H1 (cell line): ENCODE results near the gene LTF. TPM values are rescaled to one million over a fixed set of nuclear protein-coding genes. Genes with fewer than 3 reads are reported as not detected.

Experiments
- CTCF ChIA-PET: fragments of 300-600 bp; sonication (Branson Sonifier 250); formaldehyde crosslinking; loops from one replicate; lab custom pipeline; 2021; ENCODE audit not compliant: partially characterized antibody; lab: Charles Lee
- POLR2A ChIA-PET: fragments of 300-600 bp; sonication (Branson Sonifier 250); formaldehyde crosslinking; loops from one replicate; lab custom pipeline; 2021; ENCODE audit warnings: inconsistent platforms; ENCODE audit not compliant: partially characterized antibody; lab: Charles Lee
- DNase-seq, 2 experiments: peaks; one replicate each; pipeline versions ENCODE4 v3.0.0 to v3.0.0-alpha.2; 2010 to 2022; ENCODE audit warnings: low spot score in 2 of 2, low read depth in 1 of 2, mixed read lengths in 1 of 2
- FAIRE-seq: peaks from 2 replicates; lab custom pipeline; 2011; peaks lifted over from hg19 to GRCh38; lab: Jason Lieb, UNC
- H2AFZ ChIP-seq: 2 replicates; pipeline ENCODE4 v1.8.1; 2012; ENCODE audit warnings: low read length, inconsistent platforms
- H2AK5ac ChIP-seq: 2 replicates; pipeline ENCODE4 v1.6.1; 2013; ENCODE audit warnings: low read depth, low read length
- H2BK120ac ChIP-seq: replicated peaks from 2 replicates; pipeline ENCODE3; 2013; ENCODE audit warnings: low read depth, low read length, inconsistent platforms
- H2BK12ac ChIP-seq: 2 replicates; pipeline ENCODE4 v1.6.1; 2013; ENCODE audit warnings: low read depth, low read length
- H2BK15ac ChIP-seq: 2 replicates; pipeline ENCODE4 v1.6.1; 2013; ENCODE audit warnings: low read length
- H2BK20ac ChIP-seq: 2 replicates; pipeline ENCODE4 v1.6.1; 2013; ENCODE audit warnings: low read length
- H2BK5ac ChIP-seq: 2 replicates; pipeline ENCODE4 v1.6.1; 2013; ENCODE audit warnings: low read depth, low read length
- H3K14ac ChIP-seq: 2 replicates; pipeline ENCODE4 v1.6.1; 2013; ENCODE audit warnings: inconsistent platforms; ENCODE audit not compliant: insufficient read length
- H3K18ac ChIP-seq: 2 replicates; pipeline ENCODE4 v1.6.1; 2013; ENCODE audit warnings: low read length; ENCODE audit errors: extremely low read depth
- H3K23ac ChIP-seq: 2 replicates; pipeline ENCODE4 v1.6.1; 2013; ENCODE audit warnings: inconsistent platforms; ENCODE audit not compliant: insufficient read length
- H3K23me2 ChIP-seq: 2 replicates; pipeline ENCODE4 v1.6.1; 2013; ENCODE audit warnings: low read depth, low read length
- H3K27ac ChIP-seq: 2 replicates; pipeline ENCODE4 v1.6.1; 2011; ENCODE audit warnings: low read depth, low read length, inconsistent platforms
- H3K27me3 ChIP-seq, 4 experiments: replicated peaks in 1 of 4; 1 replicate in 1 of 4; 2 replicates in 3 of 4; pipeline versions ENCODE4 v1.6.1 to v1.8.1; 2011 to 2013; ENCODE audit warnings: low read length in 3 of 4, mild to moderate bottlenecking in 3 of 4, inconsistent platforms in 2 of 4, mixed read lengths in 2 of 4, moderate library complexity in 1 of 4; ENCODE audit not compliant: control insufficient read depth in 3 of 4, insufficient read depth in 3 of 4; ENCODE audit errors: extremely low read depth in 1 of 4
- H3K36me3 ChIP-seq, 4 experiments: 2 replicates each; pipeline versions ENCODE4 v1.6.1 to v1.8.1; 2011 to 2013; ENCODE audit warnings: mild to moderate bottlenecking in 4 of 4, low read length in 3 of 4, moderate library complexity in 2 of 4, control low read depth in 1 of 4, inconsistent platforms in 1 of 4; ENCODE audit not compliant: insufficient read depth in 4 of 4, control insufficient read depth in 2 of 4
- H3K4ac ChIP-seq: replicated peaks from 2 replicates; pipeline ENCODE3; 2013; ENCODE audit warnings: low read length, low read depth, mixed read lengths, inconsistent platforms; ENCODE audit not compliant: insufficient read length
- H3K4me1 ChIP-seq, 4 experiments: replicated peaks in 1 of 4; 1 replicate in 1 of 4; 2 replicates in 3 of 4; pipeline versions ENCODE4 v1.6.1 to v1.8.1; 2011 to 2013; ENCODE audit warnings: low read length in 3 of 4, inconsistent platforms in 2 of 4, mixed read lengths in 1 of 4; ENCODE audit not compliant: insufficient read depth in 4 of 4, control insufficient read depth in 3 of 4
- H3K4me2 ChIP-seq, 2 experiments: 2 replicates each; pipeline versions ENCODE4 v1.6.1 to v1.8.1; 2011 to 2013; ENCODE audit warnings: low read depth in 2 of 2, low read length in 2 of 2, control low read depth in 1 of 2, inconsistent platforms in 1 of 2, mild to moderate bottlenecking in 1 of 2; ENCODE audit not compliant: insufficient read depth in 1 of 2
- H3K4me3 ChIP-seq, 4 experiments: fragments of 200-600, 300-600 bp in 1 of 4; sonication (generic), shearing (Covaris generic), sonication (Bioruptor Twin) in 1 of 4; 2 replicates each; pipeline versions ENCODE4 v1.5.1 to v1.8.1; 2011 to 2016; ENCODE audit warnings: low read length in 4 of 4, low read depth in 3 of 4, control low read depth in 2 of 4, inconsistent platforms in 2 of 4, mild to moderate bottlenecking in 2 of 4, mixed read lengths in 1 of 4, moderate library complexity in 1 of 4; ENCODE audit not compliant: insufficient read depth in 2 of 4; ENCODE audit errors: extremely low read depth in 1 of 4
- H3K56ac ChIP-seq: replicated peaks from 2 replicates; pipeline ENCODE3; 2013; ENCODE audit warnings: low read depth, mild to moderate bottlenecking, mixed read lengths, low read length, inconsistent platforms; ENCODE audit not compliant: insufficient read length
- H3K79me1 ChIP-seq: 2 replicates; pipeline ENCODE4 v1.6.1; 2013; ENCODE audit warnings: low read depth, low read length, control low read depth
- H3K79me2 ChIP-seq, 2 experiments: 2 replicates each; pipeline versions ENCODE4 v1.6.1 to v1.8.1; 2012 to 2013; ENCODE audit warnings: low read length in 2 of 2, mild to moderate bottlenecking in 2 of 2, inconsistent platforms in 1 of 2; ENCODE audit not compliant: insufficient read depth in 2 of 2, control insufficient read depth in 1 of 2
- H3K9ac ChIP-seq, 4 experiments: replicated peaks in 1 of 4; 1 replicate in 1 of 4; 2 replicates in 3 of 4; pipeline versions ENCODE4 v1.6.1 to v1.8.1; 2011 to 2013; ENCODE audit warnings: low read depth in 3 of 4, low read length in 3 of 4, control low read depth in 2 of 4, mild to moderate bottlenecking in 2 of 4, moderate library complexity in 2 of 4, inconsistent platforms in 1 of 4; ENCODE audit errors: extremely low read depth in 1 of 4
- H3K9me3 ChIP-seq, 2 experiments: 2 replicates each; pipeline versions ENCODE4 v1.6.1 to v1.8.1; 2012 to 2013; ENCODE audit warnings: mild to moderate bottlenecking in 2 of 2, moderate library complexity in 2 of 2, control low read depth in 1 of 2, inconsistent platforms in 1 of 2, low read depth in 1 of 2, low read length in 1 of 2, mixed read lengths in 1 of 2; ENCODE audit not compliant: insufficient read depth in 2 of 2
- H4K20me1 ChIP-seq, 2 experiments: replicated peaks in 1 of 2; 2 replicates each; pipeline versions ENCODE3 to v1.8.1; 2011 to 2013; ENCODE audit warnings: inconsistent platforms in 2 of 2, low read length in 2 of 2, mild to moderate bottlenecking in 1 of 2; ENCODE audit not compliant: insufficient read depth in 2 of 2, control insufficient read depth in 1 of 2
- H4K5ac ChIP-seq: 2 replicates; pipeline ENCODE4 v1.6.1; 2013; ENCODE audit warnings: low read length, low read depth, mixed read lengths, inconsistent platforms; ENCODE audit not compliant: insufficient read length
- H4K8ac ChIP-seq: 2 replicates; pipeline ENCODE4 v1.8.0; 2013; ENCODE audit warnings: mild to moderate bottlenecking, moderate library complexity, low read length, inconsistent platforms; ENCODE audit not compliant: insufficient read depth; ENCODE audit errors: extremely low read depth
- H4K91ac ChIP-seq: replicated peaks from 2 replicates; pipeline ENCODE3; 2013; ENCODE audit warnings: low read length, mixed read lengths, inconsistent platforms; ENCODE audit not compliant: insufficient read length
- POU5F1 ChIP-seq: IDR thresholded peaks from 2 replicates; pipeline ENCODE4 v1.6.1; 2011; ENCODE audit warnings: low read depth, mild to moderate bottlenecking, low read length, moderate library complexity
- WGBS, 2 experiments: shearing (Covaris generic) in 1 of 2; methylation state at CpG; one replicate each; pipeline versions ENCODE4 v1.1.6 to v1.1.7; 2013 to 2015; ENCODE audit warnings: low lambda C conversion rate in 2 of 2, mixed read lengths in 2 of 2, inconsistent platforms in 1 of 2, low coverage in 1 of 2, missing lambda C conversion rate in 1 of 2; ENCODE audit not compliant: insufficient replicate concordance in 2 of 2, insufficient coverage in 1 of 2, insufficient read length in 1 of 2; ENCODE audit errors: extremely low coverage in 1 of 2, missing lambda C conversion rate in 1 of 2; 5-methylcytosine and 5-hydroxymethylcytosine counted together
- polyA plus RNA-seq, 7 experiments: library from polyadenylated mRNA; depleted of rRNA in 3 of 7; stranded (reverse) in 5 of 7; unstranded in 2 of 7; fragments of >200 nt in 5 of 7; fragments of 200-250 nt in 2 of 7; gene quantifications; 1 replicate in 5 of 7; 2 replicates in 1 of 7; 4 replicates in 1 of 7; pipeline versions ENCODE4 v1.2.1 to v1.2.3, GENCODE V29; 2011 to 2013; ENCODE audit warnings: missing spikeins in 2 of 7, mixed read lengths in 2 of 7
- total RNA-seq: library from RNA; stranded (reverse); fragmentation: NEBNext Ultra II Directional; extraction: Animal tissue kit (Norgen Biotek cat#: 25700); gene quantifications from 2 replicates; pipeline ENCODE4 v1.2.1, GENCODE V29; 2021

The LTF gene
- total and polyA plus RNA-seq, 2 of the 8 experiments (the other 6 are each of a cell fraction or from before 2014, with no cell fraction given): 0.23 to 0.99 TPM

DNA sequence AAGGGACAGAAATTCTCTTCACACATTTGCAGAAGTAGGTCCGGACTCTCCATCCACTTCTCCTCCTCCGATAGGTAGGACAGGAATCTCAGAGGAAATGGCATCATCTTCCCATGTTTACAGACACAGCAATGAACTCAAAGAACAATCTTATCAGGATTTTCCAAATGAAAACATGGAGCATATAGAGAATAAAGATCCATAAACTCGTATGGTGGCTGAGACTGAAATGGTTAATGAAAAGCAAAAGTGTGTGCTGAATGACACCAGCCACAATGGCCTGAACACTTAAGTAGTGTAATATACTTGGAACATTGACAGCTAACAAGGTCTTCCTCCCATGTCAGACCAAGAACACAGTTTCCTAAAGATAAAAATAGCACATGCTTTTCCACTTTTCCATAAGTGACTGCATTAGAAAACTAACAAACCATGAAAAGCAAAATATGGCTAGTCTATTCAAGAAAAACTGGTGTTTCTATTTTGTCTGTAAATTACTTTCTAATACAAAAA lies 51.9 kb downstream of the LTF start:
- Histone ChIP-seq H3K18ac (no peak overlapping the region), H4K91ac (no peak overlapping the region), H2BK5ac (no peak overlapping the region), H3K56ac (no peak overlapping the region), H3K4me1 (peaks cover 0 to 2% (median 0%) of the 10 kb centered on the region in 4 experiments; a peak in 2 of 7 replicates), H2BK20ac (no peak overlapping the region), H4K20me1 (no peaks in the 10 kb centered on the region), H3K79me1 (no peaks in the 10 kb centered on the region), H3K9ac (no peak overlapping the region), H3K4ac (no peak overlapping the region), H3K4me3 (no peak overlapping the region), H2AFZ (no peak overlapping the region), H3K36me3 (no peaks in the 10 kb centered on the region), H3K14ac (no peak overlapping the region), H3K4me2 (no peak overlapping the region), H2BK120ac (no peak overlapping the region), H3K27ac (no peak overlapping the region), H4K8ac (no peak overlapping the region), H2BK12ac (no peak overlapping the region), H3K23me2 (no peaks in the 10 kb centered on the region), H2AK5ac (no peak overlapping the region), H4K5ac (no peak overlapping the region), H3K27me3 (no peaks in the 10 kb centered on the region; a peak in 1 of 7 replicates), H3K9me3 (no peaks in the 10 kb centered on the region), H2BK15ac (no peak overlapping the region), H3K23ac (no peak overlapping the region), H3K79me2 (no peaks in the 10 kb centered on the region)
- CTCF ChIA-PET: interaction anchor here (0.6 kb wide), 1 partner anchor 44 kb away, joined by 3 read pairs; no protein-coding TSS in a partner anchor
- no peak for FAIRE-seq
- POLR2A ChIA-PET: no interaction called here
- no peak for DNase-seq
- no peak for TF ChIP-seq POU5F1
- WGBS, 2 experiments: 83% methylated on average over 3 of the region's 3 CpGs; no CpG with 5 or more reads in 1 of the 2 experiments
